Activated T-cell treated with anti-CD3 and anti-CD28 coated beads, Interleukin-2, amount 50 U/mL, for 4 hours (primary cell): Measurements from ENCODE around the gene POLD1. TPM values are rescaled to one million over a fixed set of nuclear protein-coding genes. Genes with fewer than 3 reads are reported as not detected.
"Not testable (repeated sequence)": the region's sequence is repeated elsewhere in the genome, so short reads cannot be mapped to it uniquely, and the experiment has no call there.

Experiments
- ATAC-seq, 2 donors: fragments of 200-7000 bp; cut with Tn5 transposase; one replicate each; pipeline ENCODE4 v1.10.0; 2021
- DNase-seq: peaks from one replicate; pipeline ENCODE4 v3.0.0-alpha.2; 2020
- H3K27me3 Mint-ChIP-seq: one replicate; pipeline ENCODE4 v1.8.0; 2021; ENCODE audit warnings: low read depth, mixed read lengths
- H3K36me3 Mint-ChIP-seq: one replicate; pipeline ENCODE4 v1.8.0; 2022; ENCODE audit warnings: mixed read lengths; ENCODE audit not compliant: insufficient read depth
- H3K4me1 Mint-ChIP-seq: one replicate; pipeline ENCODE4 v1.8.0; 2021; ENCODE audit warnings: low read depth, mixed read lengths
- H3K4me3 Mint-ChIP-seq: one replicate; pipeline ENCODE4 v1.8.0; 2021; ENCODE audit warnings: mild to moderate bottlenecking, moderate library complexity, mixed read lengths
- H3K9me3 Mint-ChIP-seq: one replicate; pipeline ENCODE4 v1.8.0; 2021; ENCODE audit warnings: mixed read lengths
- total RNA-seq, 3 donors: library from RNA; stranded (reverse); gene quantifications; one replicate each; pipeline ENCODE4 v1.2.1, GENCODE V29; 2021

Gene POLD1
- total RNA-seq, 3 donors from 2014 or later, result 182 to 246 (median 214) TPM

GRCh38 chr19:50439130-50439529, 55.0 kb downstream of the POLD1 start:
- H3K4me1 Mint-ChIP-seq, H3K9me3 Mint-ChIP-seq, H3K27me3 Mint-ChIP-seq, H3K36me3 Mint-ChIP-seq, ATAC-seq, DNase-seq, H3K4me3 Mint-ChIP-seq: not testable (repeated sequence)

GRCh38 chr19:50444059-50444458, 59.9 kb downstream of the POLD1 start:
- no peaks in the 10 kb centered on the region for H3K36me3 Mint-ChIP-seq
- DNase-seq (no peak), ATAC-seq (no peak)
- no peak overlapping the region for H3K4me3 Mint-ChIP-seq
- no peaks in the 10 kb centered on the region for H3K4me1 Mint-ChIP-seq
- peaks cover 10% of the 10 kb centered on the region for H3K27me3 Mint-ChIP-seq
- no peaks in the 10 kb centered on the region for H3K9me3 Mint-ChIP-seq

DNA sequence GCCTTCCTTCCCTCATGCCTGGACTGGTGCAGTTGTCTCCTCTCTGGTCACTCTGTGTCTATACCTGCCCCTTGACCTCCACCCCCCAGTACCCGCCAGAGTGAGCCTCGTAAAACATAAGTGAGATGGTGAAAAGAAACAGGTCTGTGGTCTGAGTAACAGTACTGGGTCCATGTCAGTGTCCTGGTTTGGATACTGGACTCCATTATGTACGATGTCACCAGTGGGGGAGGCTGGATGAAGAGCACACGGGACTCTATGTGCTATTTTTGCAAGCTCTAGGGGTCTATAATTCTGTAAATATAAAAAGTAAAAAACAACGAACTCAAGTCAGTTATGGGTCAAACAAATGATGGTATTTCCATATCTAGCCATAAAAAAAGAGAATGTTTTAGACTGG, 62.9 kb downstream of the POLD1 start:
- DNase-seq (no peak), ATAC-seq (no peak)
- peaks cover 5% of the 10 kb centered on the region for H3K4me1 Mint-ChIP-seq
- H3K36me3 Mint-ChIP-seq, result no peaks in the 10 kb centered on the region
- H3K9me3 Mint-ChIP-seq, result no peaks in the 10 kb centered on the region
- no peak overlapping the region for H3K4me3 Mint-ChIP-seq
- peaks cover 11% of the 10 kb centered on the region for H3K27me3 Mint-ChIP-seq

DNA sequence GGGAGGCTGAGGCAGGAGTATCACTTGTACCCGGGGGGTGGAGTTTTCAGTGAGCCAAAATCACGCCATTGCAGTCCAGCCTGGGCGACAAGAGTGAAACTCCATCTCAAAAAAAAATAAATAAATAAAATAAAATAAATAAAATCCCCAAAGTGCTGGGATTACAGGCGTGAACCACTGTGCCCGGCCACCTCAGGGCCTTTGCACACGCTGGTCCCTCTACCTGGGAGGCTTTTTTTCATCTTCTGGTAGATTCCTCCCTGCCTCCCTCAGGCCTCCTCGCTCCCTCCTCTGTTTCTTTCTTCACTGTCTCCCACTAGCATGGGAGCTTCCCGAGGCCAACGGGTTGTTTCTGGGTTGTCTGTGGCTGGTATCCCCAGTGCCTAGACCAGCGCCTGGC, 63.6 kb downstream of the POLD1 start:
- Mint-ChIP-seq H3K9me3 (no peaks in the 10 kb centered on the region), H3K4me3 (no peak overlapping the region), H3K27me3 (peaks cover 11% of the 10 kb centered on the region), H3K36me3 (no peaks in the 10 kb centered on the region), H3K4me1 (peaks cover 5% of the 10 kb centered on the region)
- ATAC-seq (no peak), DNase-seq (no peak)

GRCh38 chr19:50449236-50449899, 65.2 kb downstream of the POLD1 start:
- Mint-ChIP-seq H3K9me3 (no peaks in the 10 kb centered on the region), H3K4me1 (peaks cover 5% of the 10 kb centered on the region), H3K4me3 (no peak overlapping the region), H3K36me3 (no peaks in the 10 kb centered on the region), H3K27me3 (peaks cover 11% of the 10 kb centered on the region)
- DNase-seq (no peak), ATAC-seq (no peak)

GRCh38 chr19:50450369-50451222, 66.4 kb downstream of the POLD1 start:
- ATAC-seq (no peak), DNase-seq (no peak)
- Mint-ChIP-seq H3K36me3 (no peaks in the 10 kb centered on the region), H3K4me1 (peaks cover 5% of the 10 kb centered on the region), H3K4me3 (peak overlapping the region; percentile 16), H3K9me3 (no peaks in the 10 kb centered on the region), H3K27me3 (peaks cover 14% of the 10 kb centered on the region)

DNA sequence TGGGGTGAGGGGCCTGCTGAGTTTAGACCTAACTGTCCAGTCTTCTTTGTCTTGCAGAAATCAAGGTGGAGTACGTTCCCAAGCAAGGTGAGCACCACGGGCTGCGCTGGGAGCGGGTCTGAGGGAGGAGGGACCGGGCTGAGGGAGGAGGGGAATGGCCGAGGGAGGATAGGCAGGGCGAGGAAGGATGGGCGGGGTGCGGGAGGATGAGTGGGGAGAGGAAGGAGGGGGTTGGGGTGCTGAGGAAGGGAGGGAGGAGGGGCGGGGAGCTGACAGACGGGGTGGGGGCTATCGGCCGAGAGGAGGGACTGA, 67.0 kb downstream of the POLD1 start:
- Mint-ChIP-seq H3K27me3 (peaks cover 17% of the 10 kb centered on the region), H3K36me3 (no peaks in the 10 kb centered on the region), H3K9me3 (no peaks in the 10 kb centered on the region), H3K4me1 (peaks cover 5% of the 10 kb centered on the region), H3K4me3 (no peak overlapping the region)
- DNase-seq (no peak), ATAC-seq (no peak)

DNA sequence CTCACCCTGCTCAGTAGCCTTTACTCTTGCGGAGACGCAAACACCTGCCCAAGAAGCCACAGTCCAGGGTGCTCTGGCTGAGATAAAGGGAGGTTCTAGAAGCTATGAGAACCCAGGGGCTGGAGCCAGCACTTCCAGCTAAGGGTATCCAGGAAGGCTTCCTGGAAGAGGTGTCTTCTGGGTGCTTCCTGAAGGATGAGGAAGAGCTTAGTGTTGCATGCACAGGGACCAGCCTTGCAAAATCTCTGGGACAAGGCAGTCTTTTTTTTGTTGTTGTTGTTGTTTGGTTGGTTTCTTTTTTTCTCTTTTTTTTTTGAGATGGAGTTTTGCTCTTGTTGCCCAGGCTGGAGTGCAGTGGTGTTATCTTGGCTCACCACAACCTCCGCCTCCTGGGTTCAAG, 69.1 kb downstream of the POLD1 start:
- H3K4me1 Mint-ChIP-seq, result peaks cover 5% of the 10 kb centered on the region
- H3K27me3 Mint-ChIP-seq, result peaks cover 32% of the 10 kb centered on the region
- DNase-seq (no peak), ATAC-seq (no peak)
- H3K4me3 Mint-ChIP-seq, result no peak overlapping the region
- no peaks in the 10 kb centered on the region for H3K36me3 Mint-ChIP-seq
- H3K9me3 Mint-ChIP-seq, result no peaks in the 10 kb centered on the region

- Mint-ChIP-seq H3K4me1 (peaks cover 6% of the 10 kb centered on the region), H3K4me3 (no peak overlapping the region), H3K36me3 (no peaks in the 10 kb centered on the region), H3K27me3 (peaks cover 38% of the 10 kb centered on the region), H3K9me3 (no peaks in the 10 kb centered on the region)
- no peak for DNase-seq
- ATAC-seq, result no peak
Measured at GRCh38 chr19:50455992-50456391, 71.8 kb downstream of the POLD1 start.

DNA sequence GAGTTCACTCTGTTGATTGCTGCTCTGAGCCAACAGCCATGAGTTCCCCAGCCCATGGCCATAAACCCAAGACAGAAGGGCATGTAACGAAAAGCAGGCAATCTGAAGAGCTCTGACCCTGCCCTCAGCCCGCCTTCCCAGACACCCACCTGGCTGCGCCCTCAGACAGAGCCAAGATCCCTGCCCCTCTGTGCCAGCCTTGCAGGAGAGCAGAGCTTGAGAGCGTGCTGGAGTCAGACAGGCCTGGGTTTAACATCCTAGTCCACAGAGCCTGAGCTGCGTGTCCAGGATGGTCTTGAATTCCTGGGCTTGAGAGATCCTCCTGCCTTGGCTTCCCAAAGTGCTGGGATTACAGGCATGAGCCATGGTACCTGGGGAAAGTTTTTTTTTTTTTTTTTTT, 73.2 kb downstream of the POLD1 start:
- peaks cover 43% of the 10 kb centered on the region for H3K27me3 Mint-ChIP-seq
- H3K4me1 Mint-ChIP-seq, result peaks cover 6% of the 10 kb centered on the region
- no peak for ATAC-seq
- H3K36me3 Mint-ChIP-seq, result no peaks in the 10 kb centered on the region
- no peak for DNase-seq
- no peaks in the 10 kb centered on the region for H3K9me3 Mint-ChIP-seq
- no peak overlapping the region for H3K4me3 Mint-ChIP-seq

DNA sequence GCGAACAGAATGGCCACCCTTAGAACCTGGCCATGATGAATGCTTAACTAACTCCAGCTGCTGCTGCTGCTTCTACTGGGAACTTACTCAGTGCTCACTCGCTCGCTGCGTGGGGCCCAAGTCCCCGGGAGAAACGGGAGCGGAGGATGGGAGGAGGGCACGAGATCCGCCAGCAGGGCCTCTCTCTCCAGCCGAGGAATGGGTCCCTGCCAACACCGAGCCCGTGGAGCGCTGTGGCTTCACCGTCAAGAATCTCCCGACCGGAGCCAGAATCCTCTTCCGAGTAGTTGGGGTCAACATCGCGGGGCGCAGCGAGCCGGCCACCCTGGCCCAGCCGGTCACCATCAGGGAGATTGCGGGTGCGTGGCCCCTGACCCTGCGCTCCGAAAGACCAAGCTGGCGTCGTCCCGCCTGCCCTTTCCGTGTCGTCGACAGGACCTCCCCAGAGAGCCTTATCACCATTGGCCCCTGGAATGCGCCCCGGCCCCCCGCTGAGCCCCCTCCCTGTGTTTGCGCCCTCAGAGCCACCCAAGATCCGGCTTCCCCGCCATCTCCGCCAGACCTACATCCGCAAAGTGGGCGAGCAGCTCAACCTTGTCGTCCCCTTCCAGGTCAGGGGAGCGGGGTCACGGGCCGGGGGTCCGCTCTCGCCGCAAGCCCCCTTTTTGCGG, 74.4 kb downstream of the POLD1 start:
- no peak overlapping the region for H3K4me3 Mint-ChIP-seq
- no peaks in the 10 kb centered on the region for H3K9me3 Mint-ChIP-seq
- H3K36me3 Mint-ChIP-seq, result no peaks in the 10 kb centered on the region
- no peak for ATAC-seq
- DNase-seq, result no peak
- peaks cover 47% of the 10 kb centered on the region for H3K27me3 Mint-ChIP-seq
- peaks cover 6% of the 10 kb centered on the region for H3K4me1 Mint-ChIP-seq

DNA sequence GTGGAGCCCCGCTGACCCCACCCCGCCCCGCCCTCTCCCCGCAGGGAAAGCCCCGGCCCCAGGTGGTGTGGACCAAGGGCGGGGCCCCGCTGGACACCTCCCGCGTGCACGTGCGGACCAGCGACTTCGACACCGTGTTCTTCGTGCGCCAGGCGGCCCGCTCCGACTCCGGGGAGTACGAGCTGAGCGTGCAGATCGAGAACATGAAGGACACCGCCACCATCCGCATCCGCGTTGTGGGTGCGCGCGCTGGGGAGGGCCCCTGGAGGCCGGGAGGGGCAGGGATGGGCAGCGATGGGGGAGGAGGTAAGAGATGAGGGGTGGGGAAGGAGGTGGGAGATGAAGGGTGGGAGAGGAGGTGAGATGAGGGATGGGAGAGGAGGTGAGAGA, 74.9 kb downstream of the POLD1 start:
- H3K9me3 Mint-ChIP-seq, result no peaks in the 10 kb centered on the region
- no peaks in the 10 kb centered on the region for H3K36me3 Mint-ChIP-seq
- no peak for ATAC-seq
- H3K4me1 Mint-ChIP-seq, result peaks cover 6% of the 10 kb centered on the region
- DNase-seq, result no peak
- no peak overlapping the region for H3K4me3 Mint-ChIP-seq
- peaks cover 48% of the 10 kb centered on the region for H3K27me3 Mint-ChIP-seq

- peaks cover 6% of the 10 kb centered on the region for H3K4me1 Mint-ChIP-seq
- DNase-seq (no peak), ATAC-seq (no peak)
- H3K9me3 Mint-ChIP-seq, result no peaks in the 10 kb centered on the region
- peaks cover 48% of the 10 kb centered on the region for H3K27me3 Mint-ChIP-seq
- no peaks in the 10 kb centered on the region for H3K36me3 Mint-ChIP-seq
- H3K4me3 Mint-ChIP-seq, result no peak overlapping the region
Measured at GRCh38 chr19:50459638-50460037, 75.5 kb downstream of the POLD1 start.

- Mint-ChIP-seq H3K4me1 (peaks cover 6% of the 10 kb centered on the region), H3K36me3 (no peaks in the 10 kb centered on the region), H3K4me3 (peak overlapping the region; percentile 17), H3K27me3 (peaks cover 49% of the 10 kb centered on the region), H3K9me3 (no peaks in the 10 kb centered on the region)
- ATAC-seq (peak; percentile 70 to 76), DNase-seq (no peak)
Measured at GRCh38 chr19:50460161-50460765, 76.1 kb downstream of the POLD1 start.
